Measurements from ENCODE around the gene SH3YL1.

DNA sequence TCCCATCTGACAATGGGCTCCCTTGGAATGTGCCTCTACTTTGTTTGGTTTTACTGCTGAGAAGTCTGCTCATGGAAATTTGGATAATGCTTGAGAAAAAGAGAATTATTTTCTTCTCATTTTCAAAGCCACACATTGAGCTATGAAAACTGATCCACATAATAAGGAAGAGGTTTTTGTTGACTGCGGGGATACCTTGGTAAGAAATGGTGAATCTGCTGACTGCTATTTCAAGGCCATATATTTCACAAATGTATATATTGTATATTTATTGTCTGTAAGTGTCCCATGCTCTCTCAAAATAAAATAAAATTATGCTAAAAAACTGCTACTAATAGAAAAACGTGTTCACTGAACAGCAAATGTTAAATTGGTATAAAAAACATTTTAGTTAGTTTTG is 15.1 kb downstream of the SH3YL1 start:
- TF ChIP-seq POLR2AphosphoS5 (IDR thresholded peaks at IDR 0.05; ENCODE audit: low read depth, low read length): no peak
- TF ChIP-seq POU2F2 (IDR thresholded peaks at IDR 0.05; ENCODE audit: low read depth, low read length): no peak
- no peak for TF ChIP-seq POLR2A (IDR thresholded peaks at IDR 0.05; ENCODE audit: low read depth, low read length)
- TF ChIP-seq TAF1 (IDR thresholded peaks at IDR 0.05; ENCODE audit: low read depth, low read length): no peak
- TF ChIP-seq SPI1 (IDR thresholded peaks at IDR 0.05; ENCODE audit: low read depth, low read length): no peak

Data from GM12891 (cell line).